CD4-positive, alpha-beta T cell treated with Interleukin-12 subunit alpha and Interleukin-12 subunit beta, for 1 hour (primary cell): Measurements from ENCODE around the gene MIEF2.

Experiments used
- DNase-seq: peaks from one replicate; pipeline ENCODE4 v3.0.0-alpha.2; 2020

The MIEF2 gene

DNA sequence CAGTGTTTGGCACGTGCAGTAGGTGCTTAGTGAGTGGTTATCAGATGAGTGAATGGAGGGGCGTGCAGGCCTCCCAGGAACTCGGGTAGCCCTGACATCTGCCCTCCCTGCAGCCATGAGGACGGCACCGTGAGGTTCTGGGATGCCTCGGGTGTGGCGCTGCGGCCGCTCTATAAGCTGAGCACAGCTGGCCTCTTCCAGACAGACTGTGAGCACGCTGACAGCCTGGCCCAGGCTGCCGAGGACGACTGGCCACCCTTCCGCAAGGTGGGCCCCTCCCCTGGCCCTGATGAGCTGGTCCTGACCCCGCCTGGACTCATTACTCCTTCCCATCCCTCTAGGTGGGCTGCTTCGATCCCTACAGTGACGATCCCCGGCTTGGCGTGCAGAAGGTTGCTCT, 24.0 kb upstream of the MIEF2 start:
- no peak for DNase-seq

DNA sequence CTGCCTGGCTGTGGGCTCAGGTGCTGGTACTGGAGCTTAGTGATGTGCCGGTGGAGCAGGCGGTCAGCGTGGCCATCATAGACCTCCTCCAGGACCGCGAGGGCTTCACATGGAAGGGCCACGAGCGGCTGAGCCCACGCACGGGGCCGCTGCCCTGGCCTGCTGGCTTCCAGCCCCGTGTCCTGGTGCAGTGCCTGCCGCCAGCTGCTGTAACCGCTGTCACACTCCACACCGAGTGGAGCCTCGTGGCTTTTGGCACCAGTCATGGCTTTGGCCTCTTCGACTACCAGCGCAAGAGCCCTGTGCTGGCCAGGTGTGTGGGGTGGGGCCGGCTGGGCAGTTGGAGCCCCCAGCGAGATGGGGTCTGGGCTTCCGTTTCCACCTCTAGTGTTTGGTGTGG, 23.0 kb upstream of the MIEF2 start:
- no peak for DNase-seq

DNA sequence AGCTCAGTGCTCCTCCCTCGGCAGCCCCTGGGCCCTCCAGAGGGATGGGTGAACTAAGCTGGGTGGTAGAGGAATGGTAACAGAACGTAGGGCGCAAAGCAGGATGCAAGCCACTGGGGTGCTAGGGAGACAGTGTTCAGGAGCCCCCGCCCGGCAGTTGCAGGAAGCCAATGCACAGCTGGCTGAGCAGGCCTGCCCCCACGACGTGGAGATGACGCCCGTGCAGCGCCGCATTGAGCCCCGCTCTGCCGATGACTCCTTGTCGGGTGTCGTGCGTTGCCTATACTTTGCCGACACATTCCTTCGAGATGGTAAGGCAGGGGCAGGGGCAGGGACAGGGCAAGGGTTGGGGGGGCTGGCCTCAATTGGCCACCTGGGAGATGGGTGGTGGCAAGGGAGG, 22.2 kb upstream of the MIEF2 start:
- no peak for DNase-seq

DNA sequence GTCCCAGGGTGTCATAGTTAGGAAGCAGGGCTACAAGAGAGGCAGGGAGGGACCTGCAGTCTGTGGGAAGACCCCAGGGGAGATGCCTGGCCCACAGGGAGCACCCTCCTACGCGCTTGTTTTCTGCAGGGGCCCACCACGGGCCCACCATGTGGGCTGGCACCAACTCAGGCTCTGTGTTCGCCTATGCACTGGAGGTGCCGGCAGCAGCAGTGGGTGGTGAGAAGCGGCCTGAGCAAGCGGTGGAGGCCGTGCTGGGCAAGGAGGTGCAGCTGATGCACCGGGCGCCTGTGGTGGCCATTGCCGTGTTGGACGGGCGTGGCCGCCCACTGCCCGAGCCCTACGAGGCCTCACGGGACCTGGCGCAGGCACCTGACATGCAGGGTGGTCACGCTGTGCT, 20.0 kb upstream of the MIEF2 start:
- no peak for DNase-seq

DNA sequence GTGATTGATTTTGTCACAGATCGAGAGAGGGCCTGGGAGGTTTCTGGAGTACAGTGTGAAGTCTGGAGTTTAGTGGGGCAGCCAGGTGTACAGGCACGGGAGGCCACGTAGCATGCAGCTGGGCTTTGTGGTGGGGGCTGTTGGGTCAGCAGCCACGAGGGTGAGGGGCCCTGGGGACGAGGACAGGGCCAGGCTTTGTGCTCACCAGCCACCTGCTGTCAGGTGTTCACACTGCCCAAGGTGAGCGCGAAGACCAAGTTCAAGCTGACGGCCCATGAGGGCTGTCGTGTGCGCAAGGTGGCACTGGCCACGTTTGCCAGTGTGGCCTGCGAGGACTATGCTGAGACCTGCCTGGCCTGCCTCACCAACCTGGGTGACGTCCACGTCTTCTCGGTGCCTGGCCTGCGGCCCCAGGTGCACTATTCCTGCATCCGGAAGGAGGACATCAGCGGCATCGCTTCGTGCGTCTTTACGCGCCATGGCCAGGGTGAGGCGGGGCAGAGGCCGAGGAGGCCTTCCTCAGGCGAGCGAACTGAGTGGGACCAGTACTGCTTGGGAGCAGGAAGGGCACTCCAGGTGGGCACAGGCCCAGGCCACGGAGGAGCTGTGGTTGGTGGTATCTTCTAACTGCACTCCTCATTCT, 19.1 kb upstream of the MIEF2 start:
- DNase-seq = no peak

DNA sequence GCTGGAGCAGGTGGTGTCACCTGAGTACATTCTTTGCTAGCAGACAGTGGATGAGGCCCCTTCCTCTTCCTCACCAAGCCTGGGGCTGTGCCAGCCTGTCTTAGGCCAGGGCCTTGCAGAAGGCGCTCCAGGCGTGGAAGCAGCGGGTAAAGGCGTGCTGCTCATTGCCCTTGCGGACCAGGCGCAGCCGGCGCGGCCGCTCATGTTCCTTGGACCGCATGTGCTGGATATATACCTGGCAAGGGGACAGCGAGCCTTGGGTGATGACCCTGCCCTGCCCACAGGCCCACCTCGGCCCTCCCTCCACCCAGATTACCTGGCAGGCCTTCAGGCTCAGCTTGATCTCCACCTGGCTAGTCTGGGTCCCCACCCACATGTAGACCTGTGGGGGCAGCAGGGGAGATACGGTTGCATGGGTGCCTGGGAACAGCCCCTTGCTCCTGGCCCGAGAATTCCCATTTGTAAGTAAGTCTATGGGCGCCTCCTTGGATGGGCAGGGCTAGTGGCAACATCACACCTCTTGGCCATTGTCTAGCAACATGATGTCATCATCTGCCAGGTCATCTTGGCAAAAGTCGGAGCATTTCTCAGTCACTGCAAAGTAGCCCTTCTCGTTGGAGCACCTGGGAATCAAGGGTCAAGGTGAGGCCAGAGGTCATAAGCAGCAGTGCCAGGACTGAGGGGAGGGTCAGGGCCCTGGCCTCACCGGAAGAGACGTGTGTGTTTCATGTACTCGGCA, 15.3 kb upstream of the MIEF2 start:
- DNase-seq = no peak

DNA sequence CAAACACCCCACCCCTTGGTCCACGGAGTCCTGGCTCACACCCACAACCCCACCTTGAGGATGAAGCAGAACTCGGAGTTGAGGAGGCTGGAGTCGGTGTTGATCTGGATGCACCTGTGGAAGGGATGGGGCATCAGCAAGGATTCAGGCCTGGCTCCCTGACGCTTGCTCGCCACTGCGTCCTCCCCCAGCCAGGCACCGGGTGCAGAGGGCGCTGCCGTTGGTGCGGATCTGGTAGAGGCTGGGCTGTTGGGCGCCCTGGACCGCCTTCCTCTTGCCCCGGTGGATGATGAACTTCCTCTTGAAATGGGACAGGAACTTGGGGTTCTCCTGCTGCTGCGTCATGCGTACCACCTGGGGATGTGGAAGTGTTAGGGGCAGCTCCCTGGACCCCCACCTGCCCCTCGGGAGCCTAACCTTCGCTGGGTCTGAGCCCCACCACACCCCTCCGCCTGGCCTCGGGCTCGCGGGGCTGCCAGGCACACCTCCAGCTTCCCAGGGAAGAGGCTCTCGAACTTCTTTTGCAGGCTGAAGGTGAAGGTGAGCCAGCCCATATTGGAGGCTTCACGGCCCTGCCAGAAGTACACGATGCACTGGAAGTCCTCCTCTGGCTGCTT, 14.2 kb upstream of the MIEF2 start:
- no peak for DNase-seq

DNA sequence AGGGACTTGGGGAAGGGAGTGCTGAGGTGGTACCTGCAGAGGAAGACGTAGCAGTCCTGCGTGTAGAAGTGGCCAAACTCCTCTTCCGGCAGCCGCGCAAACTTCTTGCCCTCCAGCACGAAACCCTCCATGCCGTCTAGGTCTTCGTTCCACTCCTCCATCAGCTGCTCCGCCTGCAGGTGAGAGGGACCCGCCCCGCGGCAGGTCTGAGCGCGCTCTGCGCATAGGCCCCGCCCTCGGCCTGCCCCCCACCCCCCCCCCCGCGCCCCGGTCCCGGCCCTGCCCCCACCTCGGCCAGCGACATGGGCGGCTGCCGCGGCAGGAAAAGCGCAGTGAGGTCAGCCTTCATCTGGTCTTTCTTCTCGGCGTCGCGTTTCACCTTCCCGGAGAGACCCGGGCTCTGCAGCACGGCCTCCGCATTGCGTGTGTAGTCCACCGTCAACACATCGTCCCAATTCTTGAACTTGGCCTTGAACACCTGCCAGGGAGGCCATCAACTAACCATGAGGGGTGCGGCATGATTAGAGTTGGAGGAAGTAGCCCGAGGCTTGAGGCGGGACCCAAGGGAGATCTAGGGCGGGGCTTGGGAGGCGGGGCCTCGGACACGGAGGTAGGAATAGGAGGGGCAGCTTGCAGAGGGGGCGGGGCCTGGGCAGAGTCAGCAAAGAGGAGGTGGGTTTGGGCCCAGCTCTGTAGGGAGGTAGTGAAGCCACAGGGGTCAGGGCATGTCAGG, 13.4 kb upstream of the MIEF2 start:
- peak; percentile 26 for DNase-seq

DNA sequence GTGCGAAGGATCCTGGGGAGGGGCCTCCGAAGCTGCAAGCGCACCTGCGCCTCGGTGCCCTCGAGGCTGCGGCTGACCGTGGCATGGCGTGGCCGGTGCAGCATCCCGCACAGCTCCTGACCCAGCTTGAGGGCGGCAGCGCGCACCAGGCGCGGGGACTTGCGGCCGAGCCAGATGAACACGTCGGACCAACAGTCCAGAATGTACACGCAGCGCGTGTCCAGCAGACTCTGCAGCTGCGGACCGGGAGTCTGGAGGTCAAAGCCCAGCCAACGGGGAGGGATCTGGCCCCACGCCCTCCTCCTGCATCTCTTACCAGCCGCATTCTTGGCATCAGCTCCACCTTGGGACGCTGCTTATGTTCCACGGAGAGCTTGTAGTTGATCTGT, 12.9 kb upstream of the MIEF2 start:
- DNase-seq = no peak

DNA sequence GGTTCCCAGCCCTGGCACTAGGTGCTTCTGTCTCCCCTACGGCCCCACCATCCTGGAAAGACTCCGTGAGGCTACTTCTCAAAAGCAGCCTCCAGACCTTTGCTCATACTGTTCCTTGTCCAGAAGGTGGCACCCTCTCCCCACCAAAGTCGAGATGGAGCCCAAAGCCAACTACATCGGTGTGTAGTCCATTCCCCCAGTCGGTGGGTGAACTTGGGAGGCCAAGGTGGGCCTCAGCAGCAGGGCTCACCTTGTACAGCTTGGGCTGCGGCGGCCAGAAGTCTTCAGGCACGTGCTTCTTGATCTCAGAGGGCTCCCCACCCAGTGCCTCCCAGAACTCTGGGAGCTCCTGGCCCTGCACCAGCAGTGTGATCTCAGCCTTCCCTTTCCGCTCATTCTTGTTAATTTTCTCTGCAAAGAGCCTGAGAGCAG, 12.1 kb upstream of the MIEF2 start:
- DNase-seq = peak; percentile 76

DNA sequence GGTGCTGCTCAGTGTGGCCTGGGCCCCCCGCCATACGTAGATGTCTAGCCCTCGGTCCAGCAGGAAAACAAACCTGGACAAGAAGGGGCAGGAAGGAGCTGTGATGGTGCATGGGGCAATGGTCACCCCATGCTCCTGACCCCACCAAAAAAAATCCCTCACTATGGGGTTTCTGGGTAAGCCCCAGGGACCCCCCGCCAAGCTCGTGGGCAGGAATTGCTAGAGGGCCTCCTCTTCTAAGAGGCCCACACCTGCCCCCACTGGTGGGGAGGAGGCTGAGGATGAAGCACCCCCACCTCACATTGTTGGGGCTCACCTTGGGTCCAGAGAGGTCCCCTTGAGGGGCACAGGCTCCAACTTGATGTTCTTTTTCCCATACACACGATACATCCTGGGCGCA, 11.7 kb upstream of the MIEF2 start:
- no peak for DNase-seq

DNA sequence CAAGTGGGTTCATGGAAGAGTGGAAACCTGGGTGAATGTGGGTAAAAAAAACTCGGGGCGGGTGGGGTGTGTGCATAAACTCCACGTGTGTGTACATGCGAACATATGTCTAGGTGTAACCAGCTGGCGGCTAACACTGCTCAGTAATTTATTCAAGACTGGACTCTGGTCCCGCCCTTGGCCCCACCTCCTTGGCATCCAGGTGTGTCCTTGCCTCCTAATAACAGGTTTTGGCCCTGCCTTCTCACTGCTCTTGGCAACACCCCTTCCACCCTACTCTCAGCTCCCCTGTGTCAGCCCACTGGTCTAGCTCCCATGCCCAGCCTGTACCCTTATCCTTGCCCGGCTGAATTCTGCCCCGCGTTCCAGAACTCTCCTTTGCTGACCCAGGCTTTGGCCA, 10.2 kb upstream of the MIEF2 start:
- DNase-seq = no peak

DNA sequence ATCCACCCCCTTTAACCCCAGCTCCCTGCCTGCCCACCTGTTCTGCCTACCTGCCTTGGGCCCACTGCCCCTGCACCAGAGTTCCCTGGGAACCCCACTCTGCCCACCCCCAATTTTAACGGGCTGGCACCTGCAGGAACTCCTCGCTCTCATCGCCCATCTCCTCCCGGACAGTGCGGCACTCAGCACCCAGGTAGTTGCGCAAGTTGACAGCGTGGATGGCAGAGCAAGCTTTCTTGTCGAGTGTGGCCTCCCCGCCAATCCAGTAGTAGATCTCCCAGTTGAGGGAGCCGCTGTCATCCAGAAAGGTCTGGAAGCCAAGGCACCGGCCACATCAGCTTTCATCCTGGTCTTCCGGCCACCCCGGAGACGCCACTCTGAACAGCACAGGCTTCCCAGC, 9.8 kb upstream of the MIEF2 start:
- no peak for DNase-seq

DNA sequence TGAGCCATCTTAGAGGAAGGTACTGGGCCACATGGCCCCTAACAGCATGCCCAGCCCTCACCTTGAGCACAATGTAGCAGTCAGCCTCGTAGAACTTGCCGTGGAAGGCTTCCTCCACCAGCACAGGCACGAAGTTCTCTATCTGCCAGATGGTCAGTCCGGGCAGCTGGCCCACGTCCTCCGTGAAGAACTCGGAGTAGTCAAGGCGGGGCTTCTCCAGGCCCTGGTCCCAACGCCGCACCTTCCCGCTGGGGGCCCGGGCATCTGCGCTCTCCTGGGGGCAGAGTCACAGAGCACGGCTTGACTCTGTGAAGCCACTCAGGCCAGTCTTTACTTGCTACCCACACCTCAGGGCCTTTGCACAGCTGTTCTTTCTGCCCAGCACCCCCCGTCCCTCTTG, 9.3 kb upstream of the MIEF2 start:
- no peak for DNase-seq

DNA sequence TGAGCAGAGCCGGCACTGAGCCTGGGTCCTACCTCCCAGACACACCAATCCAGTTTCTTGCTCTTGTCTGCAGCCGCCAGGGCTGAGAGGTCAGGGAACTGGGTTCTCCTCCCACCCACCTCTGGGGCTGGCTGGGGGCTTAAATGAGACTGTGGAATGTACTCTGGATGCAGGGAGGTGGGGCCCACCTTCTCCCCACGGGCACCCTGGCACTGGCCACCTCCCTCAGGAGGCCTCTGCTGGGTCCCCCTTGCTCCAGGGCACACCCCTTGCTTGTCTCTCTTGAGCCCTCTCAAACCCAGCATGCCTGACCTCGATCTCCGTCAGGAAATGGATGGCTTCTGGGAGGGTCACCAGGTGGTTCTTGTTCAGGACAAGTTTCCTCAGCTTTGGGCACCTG, 8.3 kb upstream of the MIEF2 start:
- DNase-seq = no peak

DNA sequence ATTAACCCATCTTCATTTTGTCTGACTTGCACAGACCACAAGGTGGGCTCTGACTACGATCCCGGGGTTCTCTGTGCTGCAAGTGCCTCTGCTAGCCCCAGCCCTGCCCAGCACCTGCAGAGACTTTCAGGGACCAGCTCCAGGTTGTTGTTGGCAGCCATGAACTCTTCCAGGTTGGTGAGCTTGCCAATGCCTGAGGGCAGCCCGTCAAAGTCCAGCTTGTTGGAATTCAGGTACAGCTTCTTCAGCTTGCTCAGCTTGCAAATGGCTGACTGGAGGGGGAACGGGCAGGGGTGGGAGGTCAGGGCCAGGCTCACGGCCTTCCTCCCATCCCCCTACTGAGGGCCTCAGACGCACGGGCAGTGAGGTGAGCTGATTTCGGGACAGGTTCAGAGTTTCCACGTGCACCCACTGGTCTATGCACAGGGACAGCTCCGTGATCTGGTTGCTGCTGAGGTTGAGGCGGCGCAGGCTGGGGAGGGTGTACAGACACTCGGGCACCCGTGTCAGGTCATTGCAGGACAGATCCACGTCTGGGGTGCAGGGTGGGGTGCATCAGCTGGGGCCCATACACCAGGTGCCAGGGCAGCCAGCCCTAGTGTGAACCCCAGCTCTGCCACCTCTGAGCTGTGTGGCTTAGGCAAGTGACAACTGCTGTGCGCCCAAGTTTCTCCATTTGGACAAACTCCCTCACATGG, 7.1 kb upstream of the MIEF2 start:
- DNase-seq = no peak

DNA sequence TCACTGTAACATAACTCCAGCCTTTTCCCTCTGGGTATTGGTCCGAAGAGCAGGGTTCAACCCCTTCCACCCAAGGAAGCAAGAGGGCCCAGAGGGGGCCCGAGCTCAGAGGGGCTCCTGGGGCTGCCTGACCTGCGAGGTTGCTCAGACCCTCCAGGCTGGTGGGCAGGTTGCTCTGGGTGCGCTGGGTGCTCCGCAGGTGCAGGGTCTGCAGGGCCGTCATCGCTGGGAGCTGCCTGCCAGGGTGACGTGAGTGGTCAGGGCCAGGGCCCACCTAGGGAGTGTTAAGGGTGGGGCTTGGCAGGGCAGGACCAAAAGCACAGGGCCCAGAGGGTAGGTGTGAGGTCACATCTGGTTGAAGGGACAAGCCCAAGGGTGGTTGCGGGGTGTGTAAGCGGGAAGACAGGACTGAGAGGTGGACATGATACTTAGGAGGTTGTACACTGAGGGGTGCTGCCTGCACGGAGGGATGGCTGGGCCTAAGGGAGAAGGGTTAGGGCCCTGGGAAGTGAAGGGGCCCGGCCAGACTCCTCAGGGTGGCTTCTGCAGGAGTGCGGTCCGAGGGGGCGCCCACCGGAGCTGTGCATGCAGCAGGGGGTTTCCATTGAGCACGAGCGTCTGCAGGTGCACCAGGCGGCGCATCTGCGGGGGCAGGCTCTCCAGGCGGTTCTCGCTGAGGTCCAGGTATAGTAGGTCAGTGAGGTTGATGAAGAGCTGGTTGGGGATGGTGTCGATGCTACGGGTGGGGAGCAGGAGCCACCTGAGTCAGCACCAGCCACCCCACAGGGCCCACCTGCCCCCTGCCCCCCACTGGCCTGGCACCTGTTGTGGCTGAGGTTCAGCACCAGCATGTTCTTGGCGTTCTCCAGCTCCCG, 6.3 kb upstream of the MIEF2 start:
- DNase-seq = no peak

DNA sequence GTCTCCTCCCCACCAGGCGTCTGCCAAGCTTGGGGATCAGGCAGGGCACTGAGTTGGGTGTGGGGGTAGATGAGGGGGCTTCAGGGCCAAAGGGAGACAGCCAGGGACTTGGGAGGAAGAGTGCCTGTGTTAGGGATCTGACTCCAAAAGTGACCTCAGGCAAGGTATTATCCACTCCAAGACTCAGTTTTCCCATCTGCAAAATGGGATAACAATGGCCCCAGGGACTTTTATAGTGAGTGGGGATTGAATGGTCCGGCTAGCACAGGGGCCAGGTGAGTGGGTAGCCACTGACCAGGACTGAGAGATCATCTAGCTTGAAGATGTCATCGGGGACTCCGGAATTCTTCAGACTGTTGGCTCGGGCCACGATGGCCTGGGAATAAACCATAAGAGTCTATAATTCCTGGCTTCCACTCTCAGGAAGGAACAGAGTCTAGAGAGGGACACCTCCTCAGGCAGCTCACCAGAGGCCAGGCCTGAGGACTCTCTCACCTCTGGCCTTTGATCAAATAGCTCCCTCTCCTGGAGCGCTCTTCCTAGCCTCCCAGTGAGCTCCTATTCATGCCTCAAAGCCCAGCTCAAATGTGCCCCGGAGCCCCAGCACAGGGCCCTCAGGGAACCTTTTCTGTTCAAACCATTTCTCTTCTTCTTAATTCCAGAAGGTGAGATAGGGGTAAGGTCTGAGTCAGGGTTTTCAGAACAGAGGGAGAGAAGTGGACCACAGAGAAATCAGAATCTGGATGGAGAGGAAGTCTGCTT, 5.4 kb upstream of the MIEF2 start:
- DNase-seq = no peak

DNA sequence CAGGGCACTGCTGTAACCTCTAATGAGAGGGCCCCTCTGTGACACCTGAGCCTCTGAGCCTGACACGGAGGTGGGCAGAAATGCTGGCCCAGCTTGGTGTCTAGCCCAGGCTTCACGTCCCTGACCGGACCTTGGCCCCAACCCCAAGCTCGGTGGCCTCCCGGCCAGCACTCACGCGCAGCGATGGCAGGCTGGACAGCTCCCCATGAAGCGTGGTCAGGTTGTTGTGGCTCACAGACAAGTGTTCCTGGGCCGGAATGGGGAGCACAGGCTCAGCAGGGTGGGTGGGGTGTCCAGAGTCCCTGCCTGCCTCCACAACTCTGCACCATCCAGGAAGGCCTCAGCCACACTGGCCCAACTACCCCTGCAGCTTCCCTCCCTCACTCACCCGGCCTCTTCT, 4.1 kb upstream of the MIEF2 start:
- DNase-seq = no peak

DNA sequence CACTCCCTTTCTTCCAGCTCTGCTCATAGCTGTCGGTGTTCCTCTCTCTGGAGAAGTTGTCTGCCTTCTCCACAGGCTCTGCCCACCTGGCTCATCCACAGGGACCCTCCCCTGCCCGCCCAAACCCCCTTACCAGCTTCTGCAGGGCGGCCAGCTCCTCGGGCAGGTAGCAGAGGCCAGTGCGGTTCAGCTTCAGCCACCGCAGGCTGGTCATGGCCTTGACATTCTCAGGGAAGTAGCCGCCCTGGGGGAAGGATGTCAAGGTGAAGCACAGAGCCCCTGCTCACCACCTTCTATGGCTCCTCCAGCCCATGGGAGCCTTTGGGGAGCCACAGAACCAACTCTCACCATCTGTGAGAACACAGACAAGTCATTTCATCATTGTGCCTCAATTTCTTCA, 3.7 kb upstream of the MIEF2 start:
- no peak for DNase-seq

DNA sequence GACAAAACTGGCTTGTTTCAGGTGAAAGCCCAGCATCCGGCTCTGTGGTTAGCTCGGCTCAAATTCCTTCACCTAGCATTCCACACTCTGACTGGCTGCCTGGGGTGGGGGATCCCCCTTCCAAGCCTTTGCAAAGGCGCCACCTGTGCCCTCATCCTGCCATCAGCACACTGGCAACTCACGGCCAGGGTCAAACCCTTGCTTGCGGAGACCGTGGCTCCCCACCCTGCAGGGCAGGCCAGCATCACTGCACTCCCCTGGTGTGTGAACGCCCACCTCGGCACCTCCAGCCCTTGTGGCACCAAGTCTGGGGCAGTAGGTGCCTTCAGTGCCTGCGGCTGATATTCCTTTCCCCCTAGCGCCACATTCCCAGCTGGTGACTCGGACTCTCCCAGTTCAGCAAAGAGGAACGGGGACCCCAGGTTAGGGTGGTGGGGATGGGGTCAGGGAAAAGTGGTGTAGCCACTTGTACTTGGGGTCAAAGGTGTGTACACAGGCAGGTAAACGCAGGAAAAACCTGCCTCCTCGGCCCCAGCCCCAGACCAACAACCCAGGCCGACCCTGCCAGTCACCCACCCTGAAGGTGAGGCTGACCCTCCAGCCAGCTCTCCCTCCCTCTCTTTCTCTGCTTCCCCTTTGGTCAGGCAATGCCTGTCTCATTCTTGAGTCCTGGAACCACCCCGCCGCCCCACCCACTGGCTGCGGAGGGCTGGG, 3.0 kb upstream of the MIEF2 start:
- peak; percentile 29 for DNase-seq
